HG03108 (cell line): ENCODE data around the gene DUSP16.
"Not testable (repeated sequence)": the region's sequence is repeated elsewhere in the genome, so short reads cannot be mapped to it uniquely, and the experiment has no call there.

Experiments
- ATAC-seq: cut with Tn5 transposase; IDR thresholded peaks from one replicate; pipeline ENCODE4 v1.9.1; 2021; ENCODE audit warnings: moderate library complexity; ENCODE audit not compliant: unreplicated experiment

Gene DUSP16

GRCh38 chr12:12523229-12523628, 39.4 kb downstream of the DUSP16 start:
- no peak for ATAC-seq

GRCh38 chr12:12522657-12523056, 40.0 kb downstream of the DUSP16 start:
- ATAC-seq, result not testable (repeated sequence)

- no peak for ATAC-seq
Observed at GRCh38 chr12:12521888-12522287, 40.8 kb downstream of the DUSP16 start.

GRCh38 chr12:12521044-12521485, 41.6 kb downstream of the DUSP16 start:
- ATAC-seq, result no peak

- no peak for ATAC-seq
Observed at GRCh38 chr12:12520273-12520672, 42.4 kb downstream of the DUSP16 start.

- no peak for ATAC-seq
Observed at GRCh38 chr12:12519354-12519998, 43.2 kb downstream of the DUSP16 start.

GRCh38 chr12:12518919-12519318, 43.7 kb downstream of the DUSP16 start:
- no peak for ATAC-seq

GRCh38 chr12:12518464-12518845, 44.2 kb downstream of the DUSP16 start:
- ATAC-seq, result no peak

- ATAC-seq, result no peak
Observed at GRCh38 chr12:12513416-12514006, 49.2 kb downstream of the DUSP16 start.

- ATAC-seq, result no peak
Observed at GRCh38 chr12:12511895-12512711, 50.6 kb downstream of the DUSP16 start.

- no peak for ATAC-seq
Observed at GRCh38 chr12:12511021-12511783, 51.5 kb downstream of the DUSP16 start.

GRCh38 chr12:12510551-12510950, 52.1 kb downstream of the DUSP16 start:
- ATAC-seq, result no peak

GRCh38 chr12:12510141-12510540, 52.5 kb downstream of the DUSP16 start:
- ATAC-seq, result no peak

GRCh38 chr12:12508612-12509011, 54.1 kb downstream of the DUSP16 start:
- ATAC-seq, result no peak

GRCh38 chr12:12507121-12507520, 55.5 kb downstream of the DUSP16 start:
- no peak for ATAC-seq

GRCh38 chr12:12506496-12506890, 56.2 kb downstream of the DUSP16 start:
- no peak for ATAC-seq

GRCh38 chr12:12505544-12506495, 56.8 kb downstream of the DUSP16 start:
- peak; percentile 91 for ATAC-seq

- ATAC-seq, result no peak
Observed at GRCh38 chr12:12503384-12504078, 59.1 kb downstream of the DUSP16 start.

- ATAC-seq, result no peak
Observed at GRCh38 chr12:12502815-12503151, 59.9 kb downstream of the DUSP16 start.
